Esophagus mucosa (tissue), 1 donor: ENCODE measurements around the gene VIP. TPM values are rescaled to one million over a fixed set of nuclear protein-coding genes. Genes with fewer than 3 reads are reported as not detected.

Experiments
- ATAC-seq: fragments of 200-7000 bp; cut with Tn5 transposase; one replicate; pipeline ENCODE4 v1.9.1; 2020
- total RNA-seq: library from RNA; stranded (reverse); gene quantifications from one replicate; pipeline ENCODE4 v1.2.4, GENCODE V29; 2023
- donor health status: DM: yes; HTN: yes; CAD: no.

VIP gene
- total RNA-seq, 1 donor from 2014 or later: not detected

GRCh38 chr6:152783217-152783878 lies 32.8 kb downstream of the VIP start:
- no peak for ATAC-seq

GRCh38 chr6:152794696-152795095 lies 44.1 kb downstream of the VIP start:
- no peak for ATAC-seq

DNA sequence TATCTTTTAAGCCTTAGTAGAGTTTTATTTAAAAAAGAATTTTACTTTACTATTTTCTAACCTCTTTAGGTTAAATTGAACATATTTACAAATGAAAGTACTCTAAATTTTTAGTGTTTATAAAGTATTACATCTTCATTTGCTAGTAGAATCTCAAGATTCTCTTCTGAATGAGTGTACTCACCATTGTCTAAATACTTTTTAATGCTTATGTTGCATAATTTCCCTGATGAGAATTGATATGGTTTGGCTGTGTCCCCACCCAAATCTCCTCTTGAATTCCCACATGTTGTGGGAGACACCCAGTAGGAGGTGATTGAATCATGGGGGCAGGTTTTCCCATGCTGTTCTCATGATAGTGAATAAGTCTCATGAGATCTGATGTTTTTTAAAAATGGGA lies 53.6 kb downstream of the VIP start:
- no peak for ATAC-seq

Other genes starting within 250 kb of the VIP start
- gene SYNE1, start 113.4 kb upstream of the VIP start, total RNA-seq: 4.0 TPM
- gene MYCT1, start 52.9 kb upstream of the VIP start, total RNA-seq: 1.6 TPM
- 6.5 TPM for gene FBXO5, start 232.2 kb downstream of the VIP start, total RNA-seq